Smooth muscle cell (in vitro differentiated cells): ENCODE data around the gene VAMP5. TPM values are rescaled to one million over a fixed set of nuclear protein-coding genes. Genes with fewer than 3 reads are reported as not detected.

Experiments used
- DNase-seq: peaks from one replicate; lab custom pipeline; 2025; ENCODE audit not compliant: unreplicated experiment; lab: John Stamatoyannopoulos, UW
- H2AFZ ChIP-seq: fragments of 200-600 bp; sonication (generic); 2 replicates; pipeline ENCODE4 v1.6.0; 2016; ENCODE audit warnings: antibody characterized with exemption, low read depth, mild to moderate bottlenecking
- H3F3A ChIP-seq: fragments of 200-600 bp; sonication (generic); 2 replicates; pipeline ENCODE4 v1.6.0; 2017; ENCODE audit warnings: antibody characterized with exemption, low read depth
- H3K27ac ChIP-seq: fragments of 200-600 bp; sonication (generic); 2 replicates; pipeline ENCODE4 v1.5.1; 2016; ENCODE audit warnings: low read depth, mild to moderate bottlenecking
- H3K27me3 ChIP-seq: fragments of 200-600 bp; sonication (generic); 2 replicates; pipeline ENCODE4 v1.6.1; 2016; ENCODE audit warnings: low read depth, mild to moderate bottlenecking
- H3K36me3 ChIP-seq: fragments of 200-600 bp; sonication (generic); 2 replicates; pipeline ENCODE4 v1.5.1; 2016; ENCODE audit warnings: low read depth
- H3K4me1 ChIP-seq: fragments of 200-600 bp; sonication (generic); 2 replicates; pipeline ENCODE4 v1.5.1; 2016; ENCODE audit warnings: low read depth
- H3K4me2 ChIP-seq: fragments of 200-600 bp; sonication (generic); 2 replicates; pipeline ENCODE4 v1.6.0; 2016; ENCODE audit warnings: mild to moderate bottlenecking
- H3K4me3 ChIP-seq: fragments of 200-600 bp; sonication (generic); 2 replicates; pipeline ENCODE4 v1.5.1; 2016; ENCODE audit warnings: mild to moderate bottlenecking
- H3K79me2 ChIP-seq: fragments of 200-600 bp; sonication (generic); 2 replicates; pipeline ENCODE4 v1.6.0; 2016; ENCODE audit warnings: low read depth, mild to moderate bottlenecking
- H3K9ac ChIP-seq: fragments of 200-600 bp; sonication (generic); 2 replicates; pipeline ENCODE4 v1.6.0; 2016; ENCODE audit warnings: low read depth
- H3K9me3 ChIP-seq: fragments of 200-600 bp; sonication (generic); replicated peaks from 2 replicates; pipeline ENCODE4 v1.5.1; 2016; ENCODE audit warnings: low read depth
- H4K20me1 ChIP-seq: fragments of 200-600 bp; sonication (generic); 2 replicates; pipeline ENCODE4 v1.6.0; 2016; ENCODE audit warnings: low read depth
- CTCF ChIP-seq: fragments of 200-600 bp; sonication (generic); IDR thresholded peaks from 2 replicates; pipeline ENCODE4 v1.5.1; 2017; ENCODE audit warnings: borderline replicate concordance, mild to moderate bottlenecking, antibody characterized with exemption; ENCODE audit not compliant: insufficient read depth, poor library complexity, severe bottlenecking
- WGBS: methylation state at CpG from one replicate; pipeline ENCODE4 v1.1.7; 2016; ENCODE audit warnings: low lambda C conversion rate; 5-methylcytosine and 5-hydroxymethylcytosine counted together
- polyA plus RNA-seq: library from polyadenylated mRNA; unstranded; fragments of >200 nt; fragmentation: Nextera tagmentation; extraction: Ambion mirVana; gene quantifications from 2 replicates; pipeline ENCODE4 v1.2.1, GENCODE V29; 2016
- total RNA-seq: library from RNA; depleted of rRNA; stranded (reverse); fragments of >200 nt; gene quantifications from 2 replicates; pipeline ENCODE4 v1.2.3, GENCODE V29; 2014

Gene VAMP5
- total and polyA plus RNA-seq, 2 experiments from 2014 or later: 6.6 to 35.9 TPM

- H3K4me2 ChIP-seq: no peak overlapping the region
- no peak overlapping the region for H2AFZ ChIP-seq
- 89% methylated on average over 2 of the region's 2 CpGs for WGBS
- H4K20me1 ChIP-seq: peaks cover 36% of the 10 kb centered on the region
- no peaks in the 10 kb centered on the region for H3K27me3 ChIP-seq
- H3K4me3 ChIP-seq: no peak overlapping the region
- DNase-seq: no peak
- H3K4me1 ChIP-seq: no peaks in the 10 kb centered on the region
- no peaks in the 10 kb centered on the region for H3K9me3 ChIP-seq
- H3F3A ChIP-seq: peaks cover 52% of the 10 kb centered on the region
- no peak for TF ChIP-seq CTCF
- no peak overlapping the region for H3K9ac ChIP-seq
- peaks cover 5% of the 10 kb centered on the region for H3K36me3 ChIP-seq
- H3K27ac ChIP-seq: peak overlapping the region; percentile 62
- H3K79me2 ChIP-seq: no peaks in the 10 kb centered on the region
These were observed 35.7 kb upstream of the VAMP5 start for GRCh38 chr2:85548608-85548900.

- TF ChIP-seq CTCF: no peak
- H3F3A ChIP-seq: peaks cover 50% of the 10 kb centered on the region
- no peak for DNase-seq
- H4K20me1 ChIP-seq: peaks cover 30% of the 10 kb centered on the region
- H2AFZ ChIP-seq: no peak overlapping the region
- no peaks in the 10 kb centered on the region for H3K9me3 ChIP-seq
- 96% methylated on average over 10 of the region's 10 CpGs for WGBS
- H3K27ac ChIP-seq: peak overlapping the region; percentile 62
- H3K9ac ChIP-seq: no peak overlapping the region
- H3K36me3 ChIP-seq: peaks cover 4% of the 10 kb centered on the region
- no peaks in the 10 kb centered on the region for H3K27me3 ChIP-seq
- no peaks in the 10 kb centered on the region for H3K4me1 ChIP-seq
- H3K79me2 ChIP-seq: no peaks in the 10 kb centered on the region
- no peak overlapping the region for H3K4me2 ChIP-seq
- no peak overlapping the region for H3K4me3 ChIP-seq
These were observed 35.1 kb upstream of the VAMP5 start for GRCh38 chr2:85549095-85549494.

DNA sequence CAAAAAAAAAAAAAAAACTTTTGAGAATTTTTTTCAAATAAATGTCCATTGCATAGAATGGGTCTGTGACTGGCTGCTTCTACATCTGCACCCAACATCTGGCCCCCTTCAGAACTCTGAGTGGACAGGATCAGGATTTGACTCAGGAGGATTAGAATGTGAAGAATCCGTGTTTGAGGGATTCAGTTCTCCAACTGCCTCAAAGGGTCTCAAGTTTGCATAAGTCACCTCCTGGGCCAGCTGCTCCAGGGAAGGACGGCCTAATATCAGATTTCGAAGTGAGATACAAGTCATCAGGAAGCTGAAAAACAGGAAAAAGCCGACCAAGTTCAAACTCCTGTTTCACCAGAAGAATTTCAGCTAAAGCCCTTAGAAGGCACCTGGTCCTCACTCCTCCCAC, 34.4 kb upstream of the VAMP5 start:
- Histone ChIP-seq H3K27ac (peak overlapping the region; percentile 62), H3K4me1 (no peaks in the 10 kb centered on the region), H3K79me2 (no peaks in the 10 kb centered on the region), H3K9ac (no peak overlapping the region), H2AFZ (no peak overlapping the region), H3K9me3 (no peaks in the 10 kb centered on the region), H3F3A (peaks cover 45% of the 10 kb centered on the region), H3K27me3 (no peaks in the 10 kb centered on the region), H3K4me3 (no peak overlapping the region), H3K36me3 (no peaks in the 10 kb centered on the region), H4K20me1 (peaks cover 23% of the 10 kb centered on the region), H3K4me2 (peak overlapping the region; percentile 29)
- no peak for TF ChIP-seq CTCF
- WGBS: 22% methylated on average over 4 of the region's 4 CpGs
- no peak for DNase-seq

GRCh38 chr2:85550486-85550885, 33.7 kb upstream of the VAMP5 start:
- Histone ChIP-seq H3F3A (peaks cover 41% of the 10 kb centered on the region), H3K27ac (peak overlapping the region; percentile 62), H3K4me1 (no peaks in the 10 kb centered on the region), H3K36me3 (no peaks in the 10 kb centered on the region), H4K20me1 (peaks cover 17% of the 10 kb centered on the region), H3K9me3 (no peaks in the 10 kb centered on the region), H3K4me3 (no peak overlapping the region), H2AFZ (no peak overlapping the region), H3K27me3 (no peaks in the 10 kb centered on the region), H3K4me2 (peak overlapping the region; percentile 29), H3K79me2 (no peaks in the 10 kb centered on the region), H3K9ac (no peak overlapping the region)
- DNase-seq: no peak
- WGBS: 94% methylated on average over 10 of the region's 10 CpGs
- TF ChIP-seq CTCF: no peak
